ENCODE data around the gene WEE1.
"Not testable (repeated sequence)": the region's sequence is repeated elsewhere in the genome, so short reads cannot be mapped to it uniquely, and the experiment has no call there.

Gene WEE1

DNA sequence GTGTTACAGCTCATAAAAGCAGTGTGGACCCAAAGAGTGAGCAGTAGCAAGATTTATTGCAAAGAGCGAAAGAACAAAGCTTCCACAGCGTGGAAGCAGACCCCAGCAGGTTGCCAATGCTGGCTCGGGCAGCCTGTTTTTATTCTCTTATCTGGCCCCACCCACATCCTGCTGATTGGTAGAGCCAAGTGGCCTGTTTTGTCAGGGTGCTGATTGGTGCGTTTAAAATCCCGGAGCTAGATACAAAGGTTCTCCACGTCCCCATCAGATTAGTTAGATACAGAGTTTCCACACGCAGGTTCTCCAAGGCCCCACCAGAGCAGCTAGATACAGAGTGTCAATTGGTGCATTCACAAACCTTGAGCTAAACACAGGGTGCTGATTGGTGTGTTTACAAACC lies 48.9 kb downstream of the WEE1 start:
- not testable (repeated sequence) for DNase-seq (ENCODE audit: low read depth in 2 of 2)

- not testable (repeated sequence) for DNase-seq (ENCODE audit: low read depth in 2 of 2)
Measured at GRCh38 chr11:9623053-9623452, 49.6 kb downstream of the WEE1 start.

DNA sequence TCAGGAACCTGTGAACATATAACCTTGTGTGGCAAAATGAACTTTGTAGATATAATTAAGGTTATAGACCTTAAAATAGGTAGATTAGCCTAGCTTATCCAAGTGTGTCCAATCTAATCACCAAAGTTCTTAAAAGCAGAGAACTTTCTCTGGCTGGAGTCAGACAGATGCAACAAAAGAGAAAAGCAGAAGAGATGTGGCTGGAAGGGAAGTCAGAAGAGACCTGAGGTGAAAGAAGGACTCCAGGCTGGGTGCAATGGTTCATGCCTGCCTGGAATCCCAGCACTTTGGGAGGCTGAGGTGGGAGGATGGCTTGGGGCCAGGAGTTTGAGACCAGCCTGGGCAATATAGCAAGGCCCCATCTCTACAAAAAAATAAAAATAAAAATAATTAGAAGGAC lies 51.0 kb downstream of the WEE1 start:
- no peak for DNase-seq (ENCODE audit: low read depth in 2 of 2)

DNA sequence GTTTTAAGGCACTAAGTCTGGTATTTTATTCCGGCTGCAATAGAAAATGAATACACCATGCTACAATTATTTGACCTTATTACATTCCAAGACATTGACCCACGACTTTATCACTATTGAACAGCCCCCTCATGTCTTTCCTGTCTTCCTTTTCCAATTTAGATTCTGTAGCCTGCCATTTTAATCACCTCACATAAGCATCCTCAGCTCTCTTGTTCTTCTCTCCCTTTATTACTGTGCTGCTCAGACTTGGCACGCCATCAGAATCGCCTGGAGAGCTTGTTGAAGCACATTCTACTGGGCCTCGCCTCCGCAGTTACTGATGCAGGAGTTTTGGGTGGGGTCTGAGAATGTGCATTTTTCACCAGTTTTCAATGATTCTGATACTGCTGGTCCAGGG lies 51.7 kb downstream of the WEE1 start:
- DNase-seq (ENCODE audit: low read depth in 2 of 2) = no peak

GRCh38 chr11:9625728-9626127 lies 52.3 kb downstream of the WEE1 start:
- no peak for DNase-seq (ENCODE audit: low read depth in 2 of 2)

DNA sequence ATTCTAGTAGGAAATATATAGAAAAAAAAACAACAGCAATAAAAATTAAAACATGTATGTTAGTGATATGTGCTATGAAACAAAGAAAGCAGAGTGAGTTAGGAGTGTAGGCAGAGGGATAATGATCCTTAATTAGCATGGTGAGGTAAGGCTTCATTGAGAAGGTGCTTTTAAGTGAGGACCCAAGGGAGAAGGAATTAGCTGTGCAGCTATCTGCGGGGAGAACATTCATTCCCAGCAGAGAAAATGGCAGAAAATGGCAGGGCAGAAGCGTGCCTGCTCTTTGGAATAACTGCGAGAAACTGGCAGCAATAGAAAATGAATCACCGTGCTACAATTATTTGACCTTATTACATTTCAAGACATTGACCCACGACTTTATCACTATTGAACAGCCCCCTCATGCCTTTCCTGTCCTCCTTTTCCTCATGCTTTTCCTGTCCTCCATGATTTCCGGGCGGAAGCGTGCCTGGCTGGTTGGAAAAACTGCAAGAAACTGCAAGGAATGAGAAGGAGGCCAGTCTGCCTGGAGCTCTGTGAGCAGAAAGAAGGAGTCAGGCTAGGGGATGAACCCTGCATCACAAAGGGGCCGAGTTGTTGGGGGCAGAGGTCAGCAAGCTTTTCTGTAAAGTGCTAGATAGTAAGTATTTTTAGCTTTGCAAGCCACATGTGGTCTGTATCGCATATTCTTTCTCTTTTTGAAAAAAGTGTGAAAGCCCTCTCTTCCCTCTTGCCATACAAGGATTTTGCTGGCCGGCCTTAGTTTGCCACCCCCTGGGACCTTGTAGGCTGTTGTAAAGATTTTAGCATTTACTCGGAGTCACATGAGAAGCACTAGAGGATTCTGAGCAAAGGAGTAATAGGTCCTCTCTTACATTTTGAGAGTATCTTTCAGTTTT lies 53.3 kb downstream of the WEE1 start:
- no peak for DNase-seq (ENCODE audit: low read depth in 2 of 2)

DNA sequence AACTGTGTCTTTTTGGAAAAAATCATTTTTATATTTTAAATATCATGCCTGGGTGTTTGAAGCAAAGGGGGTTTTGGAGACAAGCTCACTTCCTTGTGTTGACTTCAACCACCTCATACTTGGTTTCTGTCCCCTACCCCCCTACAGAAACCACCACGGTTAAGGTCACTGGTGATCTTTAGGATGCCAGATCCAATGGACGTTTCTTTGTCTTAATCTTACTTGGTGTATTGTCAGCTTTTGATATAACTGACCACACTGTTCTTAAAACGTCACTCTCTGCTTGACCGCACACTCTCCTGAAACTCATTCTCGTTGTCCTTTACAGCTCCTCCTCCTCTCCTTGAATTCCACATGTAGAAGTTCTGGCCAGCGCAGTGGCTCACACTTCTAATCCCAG lies 55.6 kb downstream of the WEE1 start:
- DNase-seq (ENCODE audit: low read depth in 2 of 2) = no peak

DNA sequence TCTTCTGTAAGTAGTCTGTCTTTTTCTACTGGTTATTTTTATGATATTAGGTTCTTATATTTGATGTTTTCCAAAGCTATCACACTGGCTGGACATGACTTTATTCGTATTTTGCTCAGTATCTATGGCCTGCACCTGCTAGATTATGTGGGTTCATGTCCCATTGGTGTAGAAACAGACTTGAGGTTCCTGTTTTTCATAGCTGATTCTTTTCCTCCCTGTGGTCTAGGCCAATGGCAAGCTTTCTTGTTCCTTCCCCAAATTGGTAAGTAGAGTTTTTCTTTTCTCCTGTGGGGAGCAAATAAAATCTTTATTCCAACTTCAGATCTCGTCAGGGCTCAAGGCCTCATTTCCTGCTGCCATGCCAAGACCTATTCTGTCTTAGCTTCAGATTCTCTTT lies 60.2 kb downstream of the WEE1 start:
- DNase-seq (ENCODE audit: low read depth in 2 of 2) = no peak

- DNase-seq (ENCODE audit: low read depth in 2 of 2) = no peak
Measured at GRCh38 chr11:9636691-9637090, 63.2 kb downstream of the WEE1 start.

DNA sequence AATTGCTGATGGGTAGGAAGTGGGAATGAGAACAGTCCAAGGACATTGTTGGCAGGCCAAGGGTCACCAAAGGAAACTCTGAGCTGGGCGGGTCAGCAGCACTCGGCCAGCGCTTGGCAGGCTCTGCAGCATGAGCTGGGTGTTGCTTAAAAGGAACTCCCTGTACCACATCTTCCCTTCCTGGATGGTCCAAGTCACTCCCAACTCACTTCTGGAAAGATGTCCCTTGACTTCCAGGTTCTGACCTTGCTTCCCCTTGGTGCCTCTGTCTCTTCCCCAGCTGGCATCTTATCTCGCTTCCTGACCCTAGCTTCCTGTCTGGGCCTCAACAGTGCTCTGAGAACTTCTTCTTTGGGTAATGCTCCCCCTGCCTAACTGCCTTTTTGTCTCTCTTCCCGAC lies 65.6 kb downstream of the WEE1 start:
- DNase-seq (ENCODE audit: low read depth in 2 of 2) = no peak
